ENCODE results near the gene UBE3C. TPM values are rescaled to one million over a fixed set of nuclear protein-coding genes. Genes with fewer than 3 reads are reported as not detected.
"Not testable (repeated sequence)": the region's sequence is repeated elsewhere in the genome, so short reads cannot be mapped to it uniquely, and the experiment has no call there.

Gene UBE3C
- total and polyA plus RNA-seq, 4 donors = 44.3 to 113 (median 50.6) TPM

DNA sequence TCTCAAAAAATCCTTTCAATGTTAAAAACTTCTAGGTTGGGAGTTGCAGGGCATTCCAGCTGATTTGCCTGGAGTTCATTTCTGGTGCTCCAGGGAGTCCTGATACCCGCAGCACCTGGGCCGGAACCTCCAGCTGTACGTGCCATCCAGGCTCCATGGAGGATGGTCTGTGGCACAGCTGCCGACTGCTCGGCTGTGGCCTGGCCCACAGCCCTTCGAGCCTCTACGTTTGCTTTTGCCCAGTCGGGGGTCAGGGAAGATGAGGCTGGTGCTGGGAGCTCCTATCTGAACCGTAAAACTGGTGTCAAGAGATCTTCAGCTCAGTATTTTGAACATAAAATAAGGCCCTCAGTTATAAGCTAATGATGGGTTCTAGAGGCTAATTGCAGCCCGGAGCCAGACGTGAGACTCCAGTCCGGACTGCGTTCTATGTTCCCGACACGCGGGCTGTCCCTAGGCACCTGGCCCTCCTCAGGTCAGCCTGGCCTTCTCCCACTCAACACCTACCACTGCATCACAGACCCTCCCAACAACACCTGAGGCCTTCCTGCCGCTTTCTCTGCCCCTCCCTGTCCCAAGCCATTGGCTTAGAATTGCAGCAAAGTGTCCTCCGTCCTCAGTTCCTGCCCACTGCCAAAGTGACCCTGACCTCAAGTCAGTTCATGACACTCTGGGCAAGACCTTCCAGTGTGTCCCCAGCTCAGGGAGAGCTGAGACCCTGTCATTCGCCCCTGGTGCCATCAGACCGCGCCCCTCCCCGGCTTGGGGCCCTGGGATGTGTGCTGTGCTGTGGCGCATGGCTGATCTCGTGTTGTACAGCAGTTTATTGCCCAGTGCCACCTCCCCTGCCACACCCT, 133.9 kb downstream of the UBE3C start:
- Histone ChIP-seq H3K36me3 (ENCODE audit: control insufficient read depth, insufficient read depth, low read length) (peaks cover 30% of the 10 kb centered on the region), H3K27ac (ENCODE audit: low read depth, low read length) (no peak overlapping the region), H3K9me3 (ENCODE audit: control insufficient read depth, insufficient read depth, low read length) (no peaks in the 10 kb centered on the region), H3K27me3 (ENCODE audit: control insufficient read depth, insufficient read depth, low read length) (no peaks in the 10 kb centered on the region), H3K4me1 (ENCODE audit: control insufficient read depth, insufficient read depth, low read length) (peaks cover 24% of the 10 kb centered on the region), H3K4me3 (ENCODE audit: low read depth, low read length) (no peak overlapping the region)
- no peak for DNase-seq (ENCODE audit: low read depth in 4 of 6, low spot score in 6 of 6)
- WGBS (ENCODE audit: insufficient coverage) = 78% methylated on average over 22 of the region's 24 CpGs

GRCh38 chr7:157273208-157274093, 134.7 kb downstream of the UBE3C start:
- Histone ChIP-seq H3K4me3 (ENCODE audit: low read depth, low read length) (no peak overlapping the region), H3K36me3 (ENCODE audit: control insufficient read depth, insufficient read depth, low read length) (peaks cover 22% of the 10 kb centered on the region), H3K9me3 (ENCODE audit: control insufficient read depth, insufficient read depth, low read length) (no peaks in the 10 kb centered on the region), H3K4me1 (ENCODE audit: control insufficient read depth, insufficient read depth, low read length) (peaks cover 25% of the 10 kb centered on the region), H3K27me3 (ENCODE audit: control insufficient read depth, insufficient read depth, low read length) (peaks cover 3% of the 10 kb centered on the region), H3K27ac (ENCODE audit: low read depth, low read length) (no peak overlapping the region)
- peak in 3 of 6 donors; percentile 28 to 70 (median 70) for DNase-seq (ENCODE audit: low read depth in 4 of 6, low spot score in 6 of 6)
- 12% methylated on average over 19 of the region's 23 CpGs for WGBS (ENCODE audit: insufficient coverage)

GRCh38 chr7:157274094-157274634, 135.4 kb downstream of the UBE3C start:
- not testable (repeated sequence) for H3K27me3 ChIP-seq (ENCODE audit: control insufficient read depth, insufficient read depth, low read length); H3K4me3 ChIP-seq (ENCODE audit: low read depth, low read length); H3K27ac ChIP-seq (ENCODE audit: low read depth, low read length); DNase-seq (ENCODE audit: low read depth in 4 of 6, low spot score in 6 of 6); H3K9me3 ChIP-seq (ENCODE audit: control insufficient read depth, insufficient read depth, low read length)
- Histone ChIP-seq H3K36me3 (ENCODE audit: control insufficient read depth, insufficient read depth, low read length) (peaks cover 18% of the 10 kb centered on the region), H3K4me1 (ENCODE audit: control insufficient read depth, insufficient read depth, low read length) (peaks cover 29% of the 10 kb centered on the region)
- 90% methylated on average over 10 of the region's 10 CpGs for whole genome bisulfite sequencing (ENCODE audit: insufficient coverage)

- Histone ChIP-seq H3K36me3 (ENCODE audit: control insufficient read depth, insufficient read depth, low read length) (peaks cover 14% of the 10 kb centered on the region), H3K4me3 (ENCODE audit: low read depth, low read length) (no peak overlapping the region), H3K27ac (ENCODE audit: low read depth, low read length) (no peak overlapping the region), H3K27me3 (ENCODE audit: control insufficient read depth, insufficient read depth, low read length) (peaks cover 16% of the 10 kb centered on the region), H3K4me1 (ENCODE audit: control insufficient read depth, insufficient read depth, low read length) (peaks cover 36% of the 10 kb centered on the region), H3K9me3 (ENCODE audit: control insufficient read depth, insufficient read depth, low read length) (no peaks in the 10 kb centered on the region)
- DNase-seq (ENCODE audit: low read depth in 4 of 6, low spot score in 6 of 6) = no peak
- 84% methylated on average over 4 of the region's 12 CpGs for WGBS (ENCODE audit: insufficient coverage)
Observed at GRCh38 chr7:157274991-157275427, 136.3 kb downstream of the UBE3C start.

DNA sequence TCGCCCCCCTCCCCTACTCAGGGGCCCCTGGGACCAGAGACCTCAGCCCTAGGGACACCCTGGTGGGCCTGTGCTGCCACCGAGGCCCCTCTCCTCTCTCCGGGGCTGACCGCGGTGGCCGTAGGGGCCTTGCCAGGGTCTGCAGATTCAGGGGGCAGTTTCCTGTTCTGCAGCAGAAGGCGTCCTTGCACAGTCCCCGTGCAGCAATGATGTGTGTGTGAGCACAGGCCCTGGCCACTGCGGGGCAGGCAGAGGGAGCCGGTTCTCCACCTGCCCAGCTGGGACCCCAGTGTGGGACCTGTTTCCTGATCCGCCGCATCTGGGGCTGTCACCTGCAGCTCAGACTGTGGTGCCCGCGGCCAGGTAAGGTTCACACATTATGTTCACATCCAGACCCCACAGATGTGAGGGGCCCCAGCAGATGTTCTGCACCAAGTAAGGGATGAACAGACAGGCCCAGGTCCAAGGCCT, 137.4 kb downstream of the UBE3C start:
- Histone ChIP-seq H3K9me3 (ENCODE audit: control insufficient read depth, insufficient read depth, low read length) (no peaks in the 10 kb centered on the region), H3K4me3 (ENCODE audit: low read depth, low read length) (no peak overlapping the region), H3K27ac (ENCODE audit: low read depth, low read length) (no peak overlapping the region), H3K27me3 (ENCODE audit: control insufficient read depth, insufficient read depth, low read length) (peaks cover 16% of the 10 kb centered on the region), H3K4me1 (ENCODE audit: control insufficient read depth, insufficient read depth, low read length) (peaks cover 36% of the 10 kb centered on the region), H3K36me3 (ENCODE audit: control insufficient read depth, insufficient read depth, low read length) (peaks cover 10% of the 10 kb centered on the region)
- no peak for DNase-seq (ENCODE audit: low read depth in 4 of 6, low spot score in 6 of 6)
- WGBS (ENCODE audit: insufficient coverage) = 80% methylated on average over 13 of the region's 14 CpGs

- peak in 3 of 6 donors; percentile 20 to 88 (median 83) for DNase-seq (ENCODE audit: low read depth in 4 of 6, low spot score in 6 of 6)
- Histone ChIP-seq H3K36me3 (ENCODE audit: control insufficient read depth, insufficient read depth, low read length) (peaks cover 7% of the 10 kb centered on the region), H3K4me3 (ENCODE audit: low read depth, low read length) (no peak overlapping the region), H3K27ac (ENCODE audit: low read depth, low read length) (no peak overlapping the region), H3K27me3 (ENCODE audit: control insufficient read depth, insufficient read depth, low read length) (peaks cover 16% of the 10 kb centered on the region), H3K4me1 (ENCODE audit: control insufficient read depth, insufficient read depth, low read length) (peaks cover 36% of the 10 kb centered on the region), H3K9me3 (ENCODE audit: control insufficient read depth, insufficient read depth, low read length) (no peaks in the 10 kb centered on the region)
- WGBS (ENCODE audit: insufficient coverage) = 48% methylated on average over 20 of the region's 21 CpGs
Observed at GRCh38 chr7:157276731-157277562, 138.2 kb downstream of the UBE3C start.

GRCh38 chr7:157277568-157277967, 138.8 kb downstream of the UBE3C start:
- DNase-seq (ENCODE audit: low read depth in 4 of 6, low spot score in 6 of 6); H3K27ac ChIP-seq (ENCODE audit: low read depth, low read length); H3K9me3 ChIP-seq (ENCODE audit: control insufficient read depth, insufficient read depth, low read length); H3K4me3 ChIP-seq (ENCODE audit: low read depth, low read length); H3K36me3 ChIP-seq (ENCODE audit: control insufficient read depth, insufficient read depth, low read length): not testable (repeated sequence)
- 88% methylated on average over 10 of the region's 12 CpGs for WGBS (ENCODE audit: insufficient coverage)
- H3K4me1 ChIP-seq (ENCODE audit: control insufficient read depth, insufficient read depth, low read length) = peaks cover 32% of the 10 kb centered on the region
- H3K27me3 ChIP-seq (ENCODE audit: control insufficient read depth, insufficient read depth, low read length) = peaks cover 16% of the 10 kb centered on the region

DNA sequence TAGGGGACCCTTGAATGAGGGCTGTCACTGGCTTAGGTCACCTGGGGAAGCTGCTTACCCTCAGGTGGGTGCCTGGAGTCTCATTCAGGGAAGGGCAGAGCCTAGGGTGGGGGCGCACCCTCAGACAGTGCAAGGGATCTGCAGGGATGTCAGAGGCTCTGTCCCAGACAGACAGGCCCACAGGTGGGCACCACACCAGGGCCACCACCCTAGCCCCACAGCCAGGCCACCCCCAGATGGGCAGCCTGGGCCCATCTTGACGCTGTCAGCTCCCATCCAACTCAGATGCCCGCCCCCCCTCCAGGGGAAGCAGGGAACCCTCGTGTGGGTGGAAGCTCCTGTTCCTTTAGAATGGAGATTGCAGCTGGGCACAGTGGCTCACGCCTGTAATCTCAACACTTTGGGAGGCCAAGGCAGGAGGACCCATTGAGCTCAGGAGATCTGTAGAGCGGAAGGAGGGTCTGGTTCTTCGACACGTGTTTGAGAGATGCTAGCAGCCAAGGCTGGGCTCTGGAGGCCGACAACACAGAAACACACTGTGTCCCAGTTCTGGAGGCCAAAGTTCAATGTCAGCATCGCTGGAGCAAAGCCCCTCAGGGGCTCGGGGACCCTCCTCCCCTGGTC, 139.6 kb downstream of the UBE3C start:
- peaks cover 26% of the 10 kb centered on the region for H3K4me1 ChIP-seq (ENCODE audit: control insufficient read depth, insufficient read depth, low read length)
- peaks cover 16% of the 10 kb centered on the region for H3K27me3 ChIP-seq (ENCODE audit: control insufficient read depth, insufficient read depth, low read length)
- H3K27ac ChIP-seq (ENCODE audit: low read depth, low read length) = no peak overlapping the region
- no peaks in the 10 kb centered on the region for H3K9me3 ChIP-seq (ENCODE audit: control insufficient read depth, insufficient read depth, low read length)
- no peak for DNase-seq (ENCODE audit: low read depth in 4 of 6, low spot score in 6 of 6)
- no peaks in the 10 kb centered on the region for H3K36me3 ChIP-seq (ENCODE audit: control insufficient read depth, insufficient read depth, low read length)
- WGBS (ENCODE audit: insufficient coverage) = 80% methylated on average over 10 of the region's 11 CpGs
- no peak overlapping the region for H3K4me3 ChIP-seq (ENCODE audit: low read depth, low read length)

Data from spinal cord (tissue), 10 donors.